HG02623 (cell line): ENCODE measurements around the gene GNG4.
A peak's percentile ranks its signal among the peaks of the same experiment; 100 is the strongest.
"Not testable (repeated sequence)": the region's sequence is repeated elsewhere in the genome, so short reads cannot be mapped to it uniquely, and the experiment has no call there.

Experiments
- ATAC-seq: cut with Tn5 transposase; IDR thresholded peaks from one replicate; pipeline ENCODE4 v1.9.1; 2021; ENCODE audit warnings: moderate library complexity; ENCODE audit not compliant: unreplicated experiment

GNG4 gene

DNA sequence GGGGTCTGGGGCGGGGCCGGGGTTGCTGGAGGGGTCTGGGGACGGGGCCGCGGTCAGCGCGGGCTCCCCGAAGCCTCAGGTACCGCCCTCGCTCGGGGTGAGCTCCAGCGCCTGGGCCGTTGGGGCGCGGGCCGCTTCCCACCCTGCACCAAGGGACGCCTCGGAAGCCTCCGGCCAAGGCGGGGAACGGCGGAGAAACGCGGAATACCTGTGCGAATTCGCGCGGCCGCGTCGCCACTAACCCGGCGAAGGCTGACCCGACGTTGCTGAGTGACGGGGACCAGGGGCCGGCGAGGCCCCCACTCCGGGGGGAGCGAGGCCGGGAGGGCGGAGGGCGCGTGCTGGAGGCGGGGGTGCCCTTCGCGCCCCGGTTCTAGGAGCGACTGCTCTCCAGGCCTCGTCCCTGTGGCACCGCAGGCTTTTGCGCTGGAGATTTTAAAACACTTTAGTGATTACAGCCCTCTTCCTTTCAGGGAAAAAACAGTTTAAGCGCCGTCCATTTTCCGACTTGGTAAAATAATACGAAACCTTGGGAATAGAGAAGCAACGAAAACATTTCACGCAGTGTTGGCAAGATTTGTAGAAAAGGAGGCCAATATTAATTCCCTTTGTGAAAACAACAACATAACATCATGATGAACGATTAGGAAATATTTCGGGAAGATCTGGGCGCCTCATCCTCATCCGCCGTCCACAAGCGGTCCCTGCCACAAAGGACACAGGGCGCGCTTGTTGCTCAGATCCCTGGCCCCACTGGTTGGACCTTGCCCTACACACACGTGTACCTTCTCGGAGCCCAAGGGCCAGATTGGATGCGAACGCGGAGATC lies 971 bp upstream of the GNG4 start:
- ATAC-seq: no peak

DNA sequence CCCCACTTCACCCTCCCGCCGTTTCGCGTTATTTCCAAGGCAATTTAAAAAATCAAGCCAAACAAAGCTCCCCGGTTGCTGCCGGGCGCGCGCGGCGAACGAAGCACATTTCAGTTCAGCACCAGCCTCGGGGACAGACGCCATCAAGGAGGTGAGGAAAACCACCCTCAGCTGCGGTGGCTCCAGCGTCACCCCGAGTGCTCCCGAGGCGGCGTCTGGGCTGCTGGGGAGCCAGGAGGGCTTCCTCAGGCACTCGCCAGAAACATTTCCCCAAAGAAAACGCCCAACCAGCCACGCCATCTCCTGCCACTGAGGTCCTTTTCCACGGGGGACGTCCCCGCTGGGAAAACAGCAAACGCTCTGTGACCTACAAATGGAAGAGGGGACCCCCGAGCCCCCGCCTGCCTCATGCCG lies 623 bp downstream of the GNG4 start:
- ATAC-seq: peak; percentile 44

DNA sequence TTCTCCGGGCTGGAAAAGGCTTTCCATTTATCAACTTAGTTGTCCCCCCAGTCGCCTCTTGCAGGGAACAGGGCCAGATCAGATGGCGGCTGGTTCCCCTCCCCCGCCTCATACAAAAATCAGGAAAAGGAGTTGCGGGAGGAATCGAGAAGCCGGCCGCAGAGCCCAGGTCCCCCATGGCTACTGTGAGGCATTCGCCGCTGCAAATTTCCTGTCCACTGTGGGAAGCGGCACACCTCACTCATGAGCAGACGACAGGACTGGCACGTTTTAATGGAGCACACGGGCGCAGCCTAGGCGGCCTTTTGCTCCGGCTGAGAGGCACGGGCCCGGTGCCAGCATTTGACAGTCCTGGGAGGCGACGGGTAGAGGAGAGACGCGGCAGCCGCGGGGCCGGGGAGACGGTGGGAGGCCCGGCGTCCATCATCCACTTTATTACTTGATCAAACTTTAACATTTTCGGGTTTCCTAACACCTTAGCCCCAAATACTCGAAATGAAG lies 1.1 kb downstream of the GNG4 start:
- ATAC-seq: no peak

DNA sequence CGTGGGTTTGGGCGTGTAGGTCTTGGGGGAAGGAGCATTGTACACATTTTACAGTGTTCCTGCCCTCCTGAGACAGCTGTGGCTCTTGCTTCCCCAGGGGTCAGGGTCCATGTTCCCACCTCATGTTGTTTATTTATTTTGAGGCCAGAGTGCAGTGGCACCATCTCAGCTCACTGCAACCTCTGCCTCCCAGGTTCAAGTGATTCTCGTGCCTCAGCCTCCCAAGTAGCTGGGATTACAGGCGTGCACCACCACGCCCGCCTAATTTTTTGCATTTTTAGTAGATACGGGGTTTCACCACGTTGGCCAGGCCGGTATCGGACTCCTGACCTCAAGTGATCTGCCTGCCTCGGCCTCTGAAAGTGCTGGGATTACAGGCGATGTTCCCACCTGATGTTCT lies 2.0 kb downstream of the GNG4 start:
- ATAC-seq: not testable (repeated sequence)

DNA sequence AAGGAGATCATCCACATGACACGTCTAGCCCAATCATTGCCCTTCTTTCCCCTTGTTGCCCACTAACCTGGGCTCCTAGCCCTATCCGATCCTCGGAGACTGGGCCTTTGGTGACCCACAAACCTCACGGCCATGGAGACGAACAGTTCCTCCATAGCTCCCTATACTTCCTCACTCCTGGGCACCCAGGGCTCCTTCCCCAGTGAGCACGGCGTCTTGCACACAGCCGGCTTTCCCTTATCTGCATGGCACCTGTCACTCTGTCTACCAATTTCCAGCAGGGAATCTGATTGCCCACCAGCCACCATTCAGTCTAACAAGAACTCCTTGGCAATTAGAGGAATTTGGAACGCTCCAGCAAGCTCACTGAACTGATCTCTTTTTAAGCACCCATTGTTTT lies 3.1 kb downstream of the GNG4 start:
- no peak for ATAC-seq

DNA sequence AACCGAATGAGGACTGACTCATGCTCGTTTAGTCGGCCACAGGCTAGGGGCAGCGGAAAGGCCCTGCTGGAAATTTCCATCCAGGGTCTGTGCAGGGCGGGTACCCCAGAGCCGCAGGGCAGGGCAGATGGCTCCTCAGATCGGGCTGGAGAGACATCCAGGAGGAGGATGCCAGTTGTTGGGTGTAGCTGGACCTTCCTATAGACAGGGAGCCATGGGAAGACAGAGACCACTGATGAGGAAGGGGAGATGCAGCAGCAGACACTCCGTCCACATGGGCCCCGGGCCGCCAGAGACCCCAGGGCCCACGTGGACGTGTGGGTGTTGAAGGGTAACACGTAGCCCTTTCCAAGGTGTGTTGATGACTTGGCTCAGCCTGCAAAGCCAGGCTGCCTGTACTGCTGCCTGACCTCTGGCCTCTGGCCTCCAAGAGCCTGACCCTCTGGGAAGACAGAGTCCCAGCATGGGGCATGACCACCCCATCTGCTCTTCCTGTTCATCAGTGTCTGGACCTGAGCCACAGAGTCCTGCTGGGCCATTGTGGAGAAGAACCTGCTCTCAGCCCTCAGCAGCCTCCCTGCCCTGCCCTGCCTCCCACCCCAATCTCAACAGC lies 4.8 kb downstream of the GNG4 start:
- ATAC-seq: no peak

DNA sequence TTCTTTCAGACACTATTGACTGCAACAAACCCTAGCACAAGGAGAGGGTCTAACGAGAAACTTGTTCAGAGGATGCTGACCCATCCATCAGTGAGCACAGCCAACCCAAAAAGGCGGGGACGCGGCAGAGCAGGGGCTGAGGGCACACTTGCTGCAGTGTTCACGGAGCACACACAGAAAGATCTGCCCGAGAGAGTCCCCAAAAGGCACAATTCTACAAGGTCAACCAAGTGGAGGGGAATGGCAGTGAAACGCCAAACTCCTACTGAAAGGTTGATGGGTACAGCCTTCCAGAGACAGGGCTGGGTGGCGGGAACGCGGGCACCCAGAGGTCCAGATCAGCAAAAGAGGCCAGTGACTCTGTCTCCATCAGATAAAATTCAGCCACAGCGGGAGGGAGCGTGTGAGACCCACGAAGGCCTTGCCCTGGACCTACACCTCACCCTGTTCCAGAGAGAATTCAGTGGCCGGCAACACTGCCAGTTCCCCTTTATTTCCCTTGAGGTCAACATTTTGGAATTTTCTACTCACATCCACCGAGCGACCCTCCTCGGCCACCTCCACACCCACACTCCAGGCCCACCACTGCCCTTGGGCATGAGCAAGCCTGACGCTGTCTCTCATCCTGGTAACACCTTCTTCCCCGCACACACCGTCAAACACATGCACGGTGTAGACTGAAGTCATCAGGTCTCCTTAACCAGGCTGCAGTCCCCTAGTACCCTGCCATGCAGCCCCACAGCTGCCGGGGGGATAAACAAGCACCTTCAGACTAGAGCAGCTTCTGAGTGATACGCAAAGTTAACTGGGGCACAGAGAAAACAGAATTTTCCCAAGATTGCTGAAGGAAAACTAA lies 5.5 kb downstream of the GNG4 start:
- ATAC-seq: no peak

DNA sequence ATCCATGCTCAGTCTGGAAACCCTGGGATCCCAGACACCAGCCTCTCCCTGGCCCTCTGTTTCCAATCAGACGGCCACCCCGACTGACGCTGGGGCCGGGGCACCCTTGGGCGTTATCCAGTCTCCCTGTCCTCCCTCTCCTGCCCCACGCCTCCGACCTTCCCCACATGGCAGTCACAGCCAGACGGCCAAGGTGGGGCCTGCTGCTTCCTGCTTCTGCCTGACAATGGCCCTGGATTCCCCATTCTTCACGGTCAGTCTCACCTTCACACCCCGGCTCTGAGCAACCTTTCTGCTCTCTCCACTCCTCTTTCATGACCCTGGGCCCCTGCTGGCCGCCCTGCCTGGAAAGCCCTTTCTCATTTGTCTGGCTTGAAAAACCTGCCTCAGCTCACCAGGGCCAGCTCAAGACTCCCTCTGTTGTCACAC lies 6.6 kb downstream of the GNG4 start:
- ATAC-seq: no peak

DNA sequence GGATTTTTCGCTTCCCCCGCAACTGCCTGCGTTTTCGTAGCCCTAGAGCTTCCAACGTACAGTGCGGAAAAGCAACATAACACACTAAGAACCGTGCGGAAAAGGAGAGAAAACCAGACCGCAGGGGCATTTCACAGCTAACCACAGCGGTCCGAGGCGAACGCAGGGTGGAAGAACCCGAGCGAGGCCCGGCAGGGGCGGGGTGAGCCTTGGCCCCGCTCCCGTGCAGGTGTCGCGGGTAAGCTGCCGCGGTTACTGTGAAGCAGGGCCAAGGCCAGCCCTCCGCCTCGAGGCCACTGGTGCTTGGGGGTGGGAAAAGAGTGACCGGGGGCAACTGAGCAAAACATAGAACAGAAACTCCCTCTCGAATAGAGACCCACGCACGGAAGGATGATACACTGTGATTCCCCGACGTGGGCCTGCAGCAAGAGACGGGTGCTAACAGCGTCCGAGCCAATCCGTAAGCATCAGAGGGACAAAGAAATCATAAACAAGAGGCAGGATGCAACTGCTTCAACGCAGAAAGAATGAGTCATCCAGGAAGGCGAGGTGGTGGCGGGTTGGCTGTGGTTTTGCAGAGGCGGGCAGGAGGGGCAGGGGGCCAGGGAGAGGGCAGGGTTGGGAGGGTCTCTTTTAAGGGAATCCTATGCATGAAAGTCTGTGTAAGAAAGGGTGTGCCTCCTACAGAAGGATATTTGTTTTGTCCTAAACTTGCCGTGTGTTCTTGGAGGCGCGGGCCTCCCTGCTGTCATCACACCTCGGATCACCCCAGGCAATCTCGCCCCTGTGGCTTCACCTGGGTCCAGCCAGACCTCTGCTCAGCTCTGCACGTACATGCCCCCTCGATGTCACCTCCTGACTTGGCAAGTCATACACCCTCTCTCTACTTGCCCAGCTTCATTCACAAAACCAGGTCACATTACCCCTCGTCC lies 7.3 kb downstream of the GNG4 start:
- peak; percentile 62 for ATAC-seq

DNA sequence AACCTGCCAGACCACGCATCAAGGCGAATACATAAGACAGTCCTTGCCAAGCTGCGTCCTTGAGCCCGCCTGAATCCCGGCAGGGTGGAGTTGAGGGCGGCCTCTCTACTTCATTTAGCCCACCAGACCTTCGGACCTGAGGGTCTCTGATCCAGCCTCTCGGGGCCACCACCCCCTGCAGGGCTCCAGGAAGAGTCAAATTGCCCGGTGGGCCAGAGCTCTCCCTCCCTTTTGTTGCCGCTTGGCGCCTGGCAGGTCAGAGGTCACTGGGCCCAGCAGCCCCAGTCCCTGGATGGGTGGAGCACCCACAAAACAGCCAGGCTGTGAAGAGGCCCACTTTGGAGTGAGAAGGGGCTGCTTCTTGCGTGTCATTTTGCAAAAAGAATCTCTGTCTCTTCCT lies 9.0 kb downstream of the GNG4 start:
- ATAC-seq: no peak

DNA sequence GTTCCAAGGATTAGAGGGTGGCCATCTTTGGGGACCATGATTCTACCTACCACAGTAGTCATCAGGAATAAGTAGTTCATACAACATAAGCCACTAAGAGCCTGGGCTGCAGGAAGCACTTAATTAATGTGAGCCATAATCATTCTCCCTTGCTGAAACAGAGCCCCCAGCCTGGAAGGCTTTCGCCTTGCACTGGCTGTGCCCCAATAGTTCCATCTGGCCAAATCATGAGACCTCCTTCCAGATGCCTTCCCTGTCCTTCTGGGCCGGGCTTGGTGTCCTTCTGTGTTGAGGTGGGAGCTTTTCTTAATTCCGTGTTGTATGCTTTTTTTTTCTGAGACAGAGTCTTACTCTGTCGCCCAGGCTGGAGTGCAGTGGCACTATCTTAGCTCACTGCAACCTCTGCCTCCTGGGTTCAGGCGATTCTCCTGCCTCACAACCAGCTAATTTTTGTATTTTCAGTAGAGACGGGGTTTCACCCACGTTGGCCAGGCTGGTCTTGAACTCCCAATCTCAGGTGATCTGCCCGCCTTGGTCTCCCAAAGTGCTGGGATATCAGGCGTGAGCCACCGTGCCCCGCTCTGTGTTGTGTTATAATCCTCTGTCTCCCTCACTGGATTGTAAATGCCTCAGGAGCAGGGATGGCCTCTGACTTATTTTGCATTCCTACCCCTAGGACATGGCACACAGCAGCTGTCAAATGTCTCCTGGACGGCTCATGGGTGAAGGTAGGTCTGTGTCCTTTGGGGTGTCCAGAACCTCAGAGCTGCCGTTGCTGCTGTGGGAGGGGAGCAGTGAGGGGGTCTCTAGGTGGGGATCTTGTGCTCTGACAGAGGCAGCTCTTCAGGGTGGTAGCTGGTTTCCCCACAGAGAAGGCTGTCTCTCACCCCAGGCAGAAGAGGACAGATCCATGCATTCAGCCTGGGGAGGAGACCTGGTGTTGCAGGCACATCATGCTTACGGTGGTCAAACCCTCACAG lies 10.1 kb downstream of the GNG4 start:
- ATAC-seq: no peak

DNA sequence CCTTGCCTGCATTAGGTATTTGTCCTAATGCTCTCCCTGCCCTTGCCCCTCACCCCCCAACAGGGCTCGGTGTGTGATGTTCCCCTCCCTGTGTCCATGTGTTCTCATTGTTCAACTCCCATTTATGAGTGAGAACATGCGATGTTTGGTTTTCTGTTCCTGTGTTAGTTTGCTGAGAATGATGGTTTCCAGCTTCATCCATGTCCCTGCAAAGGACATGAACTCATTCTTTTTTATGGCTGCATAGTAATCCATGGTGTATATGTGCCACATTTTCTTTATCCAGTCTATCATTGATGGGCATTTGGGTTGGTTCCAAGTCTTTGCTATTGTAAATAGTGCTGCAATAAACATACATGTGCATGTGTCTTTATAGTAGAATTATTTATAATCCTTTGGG lies 11.0 kb downstream of the GNG4 start:
- ATAC-seq: not testable (repeated sequence)

DNA sequence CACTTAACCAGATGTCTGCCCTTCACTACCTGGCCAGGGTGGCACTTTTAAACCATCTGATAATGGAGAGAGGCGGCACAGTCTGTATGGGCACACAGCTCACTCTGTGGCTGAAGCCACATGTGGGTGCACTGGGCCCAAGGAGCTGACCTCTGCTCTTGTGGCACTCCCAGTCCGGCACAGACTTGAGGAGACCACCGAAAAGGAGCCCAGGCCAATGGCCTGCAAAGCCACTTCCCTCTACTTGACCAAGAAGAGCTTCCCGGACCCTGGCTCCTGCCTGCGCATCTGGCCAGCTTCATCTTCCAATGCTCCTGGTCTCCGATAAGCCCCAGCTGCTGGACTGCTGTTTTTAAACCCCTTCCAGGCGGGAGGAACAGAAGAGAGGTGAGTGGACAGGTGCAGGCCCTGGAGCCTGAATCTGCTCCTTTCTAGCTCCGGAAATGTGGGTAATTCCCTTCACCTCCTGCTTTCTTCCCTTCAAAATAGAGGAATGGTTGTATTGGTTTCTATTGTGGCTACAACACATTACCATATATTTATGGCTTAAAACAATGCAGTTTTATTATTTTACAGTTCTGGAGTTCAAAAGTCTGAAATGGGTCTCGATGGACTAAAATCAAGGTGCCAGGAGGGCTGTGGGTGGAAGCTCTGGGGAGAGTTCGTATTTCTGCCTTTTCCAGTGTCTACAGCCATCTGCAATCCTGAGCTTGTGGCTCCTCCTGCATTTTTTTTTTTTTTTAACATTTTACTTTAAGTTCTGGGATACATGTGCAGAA lies 11.6 kb downstream of the GNG4 start:
- ATAC-seq: no peak

DNA sequence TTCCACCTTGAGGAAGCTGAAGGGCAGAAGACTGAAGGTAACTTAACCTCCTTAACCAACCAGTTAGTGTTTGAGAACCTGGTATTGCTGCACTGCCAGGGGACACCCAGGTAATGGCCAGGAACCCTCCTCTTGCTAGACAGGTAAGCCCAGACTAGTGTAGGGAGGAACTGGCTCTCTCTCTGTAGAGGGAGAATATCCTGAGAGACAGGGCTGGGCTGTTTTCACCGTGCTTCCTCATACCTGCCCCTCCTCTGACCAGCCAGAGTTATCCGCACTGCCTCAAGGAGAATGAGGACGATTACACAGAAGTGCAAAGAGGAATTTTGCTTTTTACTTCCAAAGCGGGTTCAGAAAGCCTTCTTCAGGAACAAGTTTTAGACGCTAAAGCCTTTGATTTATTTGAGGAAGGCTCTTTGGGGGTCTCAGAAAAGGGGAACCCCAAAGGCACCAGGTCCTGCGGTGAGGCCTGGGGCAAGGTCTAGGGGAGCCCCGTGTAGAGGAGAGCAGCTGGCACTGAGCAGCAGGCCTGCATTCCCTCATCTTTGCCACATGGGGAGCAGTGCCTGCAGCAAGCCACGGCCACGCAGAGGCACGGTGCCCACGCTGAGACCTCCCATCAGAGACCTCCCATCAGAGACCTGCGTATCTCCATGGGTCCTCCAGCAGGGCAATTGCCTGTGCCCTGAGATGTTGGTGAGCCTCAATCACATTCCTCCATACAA lies 13.5 kb downstream of the GNG4 start:
- no peak for ATAC-seq

DNA sequence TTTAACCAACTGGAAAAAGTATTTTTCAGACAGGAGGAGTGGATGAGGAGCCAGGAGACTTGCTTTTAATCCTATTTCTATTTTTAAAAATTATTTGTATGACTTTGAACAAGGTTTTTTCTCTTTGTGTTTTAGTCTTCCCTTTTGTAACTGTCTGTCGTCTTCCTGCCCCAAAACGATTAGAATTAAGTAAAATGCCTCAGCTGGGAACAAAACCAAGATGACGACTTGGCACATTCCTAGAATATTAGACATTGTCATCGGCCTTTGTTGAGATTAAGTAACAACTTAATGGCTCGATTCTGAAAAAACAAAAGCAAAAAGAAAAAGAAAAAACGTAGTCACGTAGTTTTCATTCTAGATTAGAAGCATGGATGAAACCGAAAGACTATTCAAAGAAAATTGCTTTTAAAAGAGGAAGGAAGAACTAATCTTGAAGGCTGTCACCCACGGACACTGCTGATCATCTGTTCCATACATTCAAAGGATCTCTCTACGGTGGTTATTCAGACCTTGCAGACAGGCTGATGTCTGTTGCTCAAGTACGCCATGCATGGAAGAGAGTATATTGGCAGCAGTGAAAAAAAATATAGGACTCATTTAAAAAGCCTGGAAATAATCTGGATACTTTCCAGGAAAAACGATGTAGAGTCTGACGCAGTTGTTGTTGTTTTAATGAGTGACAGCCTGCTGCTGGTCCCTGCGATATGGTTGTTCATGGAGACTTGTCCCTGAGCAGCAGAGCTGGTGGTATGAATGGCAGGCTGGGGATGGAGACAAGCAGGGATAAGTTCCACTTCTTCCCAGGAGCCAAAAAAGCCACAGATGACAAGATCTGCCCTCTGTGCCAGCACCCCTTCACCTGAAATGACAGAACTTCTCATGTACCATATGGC lies 16.8 kb downstream of the GNG4 start:
- peak; percentile 84 for ATAC-seq

DNA sequence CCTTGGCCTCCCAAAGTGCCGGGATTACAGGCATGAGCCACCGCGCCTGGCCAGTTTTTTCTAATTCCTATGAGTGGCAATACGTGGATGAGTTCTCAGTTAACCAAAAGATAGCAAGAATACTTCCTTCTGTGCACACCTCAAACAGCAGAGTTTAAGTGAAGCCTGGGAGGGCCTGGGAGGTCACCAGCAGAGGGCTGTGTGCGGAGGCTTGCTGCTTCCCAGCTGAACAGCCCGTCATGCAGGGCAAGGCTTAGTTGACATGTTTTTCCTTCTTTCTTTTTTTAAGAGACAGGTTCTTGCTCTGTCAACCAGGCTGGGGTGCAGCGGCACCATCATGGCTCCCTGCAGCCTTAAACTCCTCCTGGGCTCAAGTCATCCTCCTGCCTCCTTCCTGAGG lies 17.8 kb downstream of the GNG4 start:
- ATAC-seq: no peak
